ENCODE results near the gene PHF2.

Gene PHF2

DNA sequence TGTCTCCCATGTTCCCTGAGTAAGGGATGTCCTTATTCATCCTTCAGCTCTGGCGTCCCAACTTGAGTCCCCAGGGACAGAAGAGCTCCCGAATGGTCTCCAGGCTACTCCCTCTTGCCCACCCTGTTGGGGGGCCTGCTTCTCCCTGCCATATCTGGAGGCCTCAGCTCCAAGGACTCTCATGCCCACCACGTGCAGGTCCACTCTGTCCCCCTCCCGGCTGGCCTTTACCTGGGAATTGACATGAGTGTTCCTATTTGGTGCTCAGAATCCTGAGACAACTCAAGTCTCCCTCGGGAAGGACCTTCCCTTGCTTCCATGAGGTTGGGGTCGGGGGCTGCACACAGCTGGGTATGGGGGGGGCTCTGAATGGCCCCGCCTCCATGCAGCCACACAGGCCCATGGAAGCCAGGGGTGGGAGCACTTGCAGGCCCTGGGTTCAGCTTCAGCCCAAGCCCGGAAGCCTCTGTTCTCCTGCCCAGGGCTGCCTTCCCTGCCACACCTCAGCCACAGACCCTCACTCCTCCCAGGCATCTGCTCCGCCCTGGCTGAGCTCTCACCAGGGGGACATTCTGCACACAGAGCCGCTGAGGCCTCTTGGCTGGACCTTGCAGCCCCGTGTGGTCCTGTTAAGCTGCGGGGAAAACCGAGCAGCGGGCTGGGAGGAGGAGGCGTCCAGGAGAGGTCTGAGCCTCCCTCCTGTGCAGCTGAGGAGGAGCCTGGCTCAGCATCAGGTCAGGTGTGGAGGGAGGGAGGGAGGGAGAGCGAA is 121.9 kb downstream of the PHF2 start:
- Histone ChIP-seq H3K4me3 (ENCODE audit: low read depth in 1 of 2, low read length in 1 of 2) (no peak overlapping the region), H3K27ac (no peak overlapping the region)
- TF ChIP-seq, protein P1, sequence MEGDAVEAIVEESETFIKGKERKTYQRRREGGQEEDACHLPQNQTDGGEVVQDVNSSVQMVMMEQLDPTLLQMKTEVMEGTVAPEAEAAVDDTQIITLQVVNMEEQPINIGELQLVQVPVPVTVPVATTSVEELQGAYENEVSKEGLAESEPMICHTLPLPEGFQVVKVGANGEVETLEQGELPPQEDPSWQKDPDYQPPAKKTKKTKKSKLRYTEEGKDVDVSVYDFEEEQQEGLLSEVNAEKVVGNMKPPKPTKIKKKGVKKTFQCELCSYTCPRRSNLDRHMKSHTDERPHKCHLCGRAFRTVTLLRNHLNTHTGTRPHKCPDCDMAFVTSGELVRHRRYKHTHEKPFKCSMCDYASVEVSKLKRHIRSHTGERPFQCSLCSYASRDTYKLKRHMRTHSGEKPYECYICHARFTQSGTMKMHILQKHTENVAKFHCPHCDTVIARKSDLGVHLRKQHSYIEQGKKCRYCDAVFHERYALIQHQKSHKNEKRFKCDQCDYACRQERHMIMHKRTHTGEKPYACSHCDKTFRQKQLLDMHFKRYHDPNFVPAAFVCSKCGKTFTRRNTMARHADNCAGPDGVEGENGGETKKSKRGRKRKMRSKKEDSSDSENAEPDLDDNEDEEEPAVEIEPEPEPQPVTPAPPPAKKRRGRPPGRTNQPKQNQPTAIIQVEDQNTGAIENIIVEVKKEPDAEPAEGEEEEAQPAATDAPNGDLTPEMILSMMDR (IDR thresholded peaks at IDR 0.05) = no peak

DNA sequence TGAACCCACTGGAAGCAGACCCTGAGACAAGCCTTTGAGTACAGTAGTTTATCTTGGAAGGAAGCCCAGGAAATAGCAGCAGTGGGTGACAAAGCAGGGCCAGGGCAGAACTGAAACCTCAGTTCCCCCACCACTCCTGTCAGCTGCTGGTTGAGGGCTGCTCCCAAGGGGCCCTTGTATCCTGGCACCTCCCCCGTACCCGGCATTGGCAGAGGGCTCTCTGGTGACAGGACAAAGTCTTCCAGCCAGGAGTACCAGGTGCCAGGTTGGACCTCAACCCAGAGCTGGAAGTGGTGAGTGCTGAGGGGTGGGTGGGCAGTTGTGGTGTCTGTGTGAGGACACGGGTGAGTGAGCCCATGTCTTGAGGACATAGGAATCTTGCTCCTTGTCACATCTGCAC is 123.3 kb downstream of the PHF2 start:
- Histone ChIP-seq H3K4me3 (ENCODE audit: low read depth in 1 of 2, low read length in 1 of 2) (no peak overlapping the region), H3K36me3 (no peaks in the 10 kb centered on the region), H3K9me3 (no peaks in the 10 kb centered on the region), H3K4me1 (ENCODE audit: control insufficient read depth in 1 of 2, insufficient read depth in 1 of 2, low read depth in 1 of 2, low read length in 1 of 2) (no peaks in the 10 kb centered on the region), H3K27me3 (no peaks in the 10 kb centered on the region), H3K27ac (no peak overlapping the region)
- TF ChIP-seq, protein P1 (IDR thresholded peaks at IDR 0.05) = no peak

More for the DNA sequence above, 121.9 kb downstream of the PHF2 start:
- Histone ChIP-seq H3K27me3 (peaks cover 7% of the 10 kb centered on the region), H3K4me1 (ENCODE audit: control insufficient read depth in 1 of 2, insufficient read depth in 1 of 2, low read depth in 1 of 2, low read length in 1 of 2) (no peaks in the 10 kb centered on the region), H3K36me3 (no peaks in the 10 kb centered on the region), H3K9me3 (no peaks in the 10 kb centered on the region)

DNA sequence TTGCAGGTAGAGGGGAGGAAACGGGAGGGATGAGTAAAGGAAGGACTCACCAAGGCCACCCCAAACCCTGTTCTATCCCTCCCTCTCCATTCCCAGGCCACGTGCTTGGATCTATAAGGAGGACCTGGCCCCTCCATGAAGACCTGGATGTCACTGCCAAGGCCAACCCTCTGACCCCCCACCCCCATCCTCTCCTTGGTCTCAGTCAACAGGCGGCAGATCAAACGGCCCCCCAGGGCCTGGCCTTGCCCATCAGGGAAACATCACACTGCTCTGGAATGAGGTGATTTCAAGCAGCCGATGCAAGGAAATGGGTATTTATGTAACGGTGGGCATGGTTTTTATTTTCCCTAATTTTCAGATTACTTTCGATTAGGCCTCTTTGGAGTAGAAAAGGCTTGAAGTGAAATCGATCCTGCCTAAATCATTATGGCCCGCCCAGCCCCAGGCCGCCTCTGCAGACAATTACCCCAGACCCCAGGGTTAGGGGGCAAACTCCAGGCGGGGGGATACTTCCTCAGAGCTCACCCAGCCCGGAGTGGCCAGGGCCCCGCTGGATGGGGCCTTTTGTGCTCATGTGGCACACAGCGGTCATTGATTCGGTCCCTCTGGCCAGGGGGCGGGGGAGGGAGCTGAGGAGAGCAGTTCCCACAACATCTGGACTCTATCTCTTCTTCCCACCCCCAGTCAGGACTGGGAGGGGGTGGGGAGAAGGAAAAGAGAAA is 125.3 kb downstream of the PHF2 start:
- no peaks in the 10 kb centered on the region for H3K36me3 ChIP-seq

DNA sequence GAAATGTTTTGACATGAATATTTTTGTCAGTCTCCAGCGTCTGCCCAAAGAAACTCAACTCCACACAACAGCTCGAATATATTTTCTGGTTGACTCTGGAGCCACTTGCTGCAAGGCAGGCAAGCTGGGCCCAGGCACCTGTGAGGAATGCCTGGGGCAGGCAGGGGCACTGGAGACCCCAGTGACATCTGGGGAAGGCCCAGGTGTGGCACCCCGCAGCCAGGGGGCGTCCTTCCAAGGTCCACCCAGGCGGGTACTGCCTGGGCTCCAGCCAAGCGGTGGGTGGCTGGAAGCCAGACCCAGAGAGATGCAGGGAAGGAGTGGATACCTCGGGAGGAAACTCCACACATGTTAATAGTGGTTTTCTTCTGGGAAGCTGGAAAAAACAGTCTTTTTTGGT is 125.9 kb downstream of the PHF2 start:
- Histone ChIP-seq H3K4me3 (ENCODE audit: low read depth in 1 of 2, low read length in 1 of 2) (no peak overlapping the region), H3K27ac (no peak overlapping the region), H3K36me3 (no peaks in the 10 kb centered on the region), H3K9me3 (no peaks in the 10 kb centered on the region), H3K4me1 (ENCODE audit: control insufficient read depth in 1 of 2, insufficient read depth in 1 of 2, low read depth in 1 of 2, low read length in 1 of 2) (no peaks in the 10 kb centered on the region), H3K27me3 (peaks cover 14% of the 10 kb centered on the region)
- TF ChIP-seq, protein P1 (IDR thresholded peaks at IDR 0.05) = no peak

More for the DNA sequence above, 125.3 kb downstream of the PHF2 start:
- peaks cover 11% of the 10 kb centered on the region for H3K27me3 ChIP-seq
- no peaks in the 10 kb centered on the region for H3K9me3 ChIP-seq
- TF ChIP-seq, protein P1 (IDR thresholded peaks at IDR 0.05) = no peak
- no peak overlapping the region for H3K27ac ChIP-seq
- no peaks in the 10 kb centered on the region for H3K4me1 ChIP-seq (ENCODE audit: control insufficient read depth in 1 of 2, insufficient read depth in 1 of 2, low read depth in 1 of 2, low read length in 1 of 2)
- no peak overlapping the region for H3K4me3 ChIP-seq (ENCODE audit: low read depth in 1 of 2, low read length in 1 of 2)

DNA sequence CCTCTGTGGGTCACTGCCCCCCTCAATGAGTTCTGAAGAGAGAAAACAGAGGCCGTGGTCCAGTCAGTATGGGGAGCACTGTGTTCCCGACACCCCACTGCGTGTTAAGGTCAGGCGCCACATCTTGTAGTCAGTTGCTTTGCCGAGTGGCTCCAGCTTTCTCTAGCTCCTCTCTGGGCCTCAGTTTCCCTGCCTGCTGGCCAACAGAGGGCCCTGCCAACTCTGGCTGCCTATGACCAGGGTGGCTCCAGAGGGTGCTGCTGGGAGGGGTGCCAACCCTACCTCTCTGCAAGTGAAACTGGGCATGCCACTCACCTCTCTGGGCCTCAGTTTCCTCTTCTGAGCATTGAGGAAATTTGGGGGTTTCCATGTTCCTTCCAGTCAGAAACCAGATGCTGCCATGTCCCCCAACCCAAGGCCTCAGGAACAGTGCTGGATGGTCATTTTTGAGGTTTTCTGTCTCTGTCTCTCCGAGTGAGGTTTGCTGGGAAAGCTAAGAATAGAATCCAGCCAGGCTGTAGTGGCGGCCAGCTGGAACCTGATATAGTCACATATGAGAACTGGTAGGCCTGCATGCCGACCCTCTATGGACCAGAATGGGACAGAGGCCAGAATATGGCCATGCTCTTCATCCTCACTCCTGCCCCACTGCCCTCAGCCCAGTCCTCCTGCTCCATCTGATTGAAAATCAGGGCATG is 132.1 kb downstream of the PHF2 start:
- TF ChIP-seq, protein P1 (IDR thresholded peaks at IDR 0.05) = no peak
- H3K4me1 ChIP-seq (ENCODE audit: control insufficient read depth in 1 of 2, insufficient read depth in 1 of 2, low read depth in 1 of 2, low read length in 1 of 2) = no peaks in the 10 kb centered on the region
- H3K27ac ChIP-seq = no peak overlapping the region
- H3K36me3 ChIP-seq = no peaks in the 10 kb centered on the region
- H3K27me3 ChIP-seq = peaks cover 19% of the 10 kb centered on the region
- no peak overlapping the region for H3K4me3 ChIP-seq (ENCODE audit: low read depth in 1 of 2, low read length in 1 of 2)
- H3K9me3 ChIP-seq = no peaks in the 10 kb centered on the region
